ENCODE results near the gene VSTM4. TPM values are rescaled to one million over a fixed set of nuclear protein-coding genes. Genes with fewer than 3 reads are reported as not detected.
A peak's percentile ranks its signal among the peaks of the same experiment; 100 is the strongest.

Gene VSTM4
- total RNA-seq, 1 donor from 2014 or later = 0.22 TPM

DNA sequence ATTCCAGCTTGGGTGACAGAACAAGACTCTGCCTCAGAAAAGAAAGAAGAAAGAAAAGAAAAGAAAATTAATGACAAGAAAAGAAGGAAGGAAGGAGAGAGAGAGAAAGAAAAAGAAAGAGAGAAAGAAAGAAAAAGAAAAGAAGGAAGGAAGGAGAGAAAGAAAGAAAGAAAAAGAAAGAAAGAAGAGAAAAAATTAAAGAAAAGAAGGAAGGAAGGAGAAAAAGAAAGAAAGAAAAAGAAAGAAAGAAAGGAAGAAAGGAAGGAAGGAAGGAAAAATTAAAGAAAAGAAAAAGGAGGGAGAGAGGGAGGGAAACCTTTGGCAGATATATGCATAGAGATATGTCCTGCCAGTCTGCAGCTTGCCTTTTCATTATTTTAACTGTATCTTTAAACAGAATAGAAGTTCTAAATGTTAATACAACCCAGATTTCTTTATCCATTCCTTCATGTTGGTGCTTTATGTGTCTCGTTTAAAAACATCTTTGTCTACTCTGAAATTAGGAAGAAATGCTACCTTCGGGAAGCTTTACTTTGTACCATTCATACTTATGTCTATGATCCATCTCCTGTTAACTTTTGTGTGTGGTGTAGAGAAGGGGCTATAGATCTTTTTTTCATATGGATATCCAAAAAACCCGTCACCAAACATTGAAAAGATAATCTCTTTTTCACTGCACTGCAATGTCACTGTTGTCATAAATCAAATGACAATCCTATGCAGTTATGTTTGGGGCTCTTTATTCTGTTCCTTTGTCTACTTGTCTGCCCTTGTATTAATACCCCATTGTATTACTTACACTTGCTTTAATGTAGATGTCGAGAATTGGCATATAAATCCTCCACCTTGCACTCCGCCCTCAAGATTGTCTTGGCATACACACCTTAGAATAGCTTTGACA, 70.8 kb downstream of the VSTM4 start:
- Mint-ChIP-seq H3K36me3 (ENCODE audit: insufficient read depth) (no peaks in the 10 kb centered on the region), H3K27me3 (peaks cover 13% of the 10 kb centered on the region), H3K9me3 (ENCODE audit: low read depth) (peaks cover 6% of the 10 kb centered on the region), H3K27ac (no peak overlapping the region), H3K4me3 (ENCODE audit: low read depth) (no peak overlapping the region), H3K4me1 (ENCODE audit: low read depth) (peaks cover 18% of the 10 kb centered on the region)
- TF ChIP-seq, protein P1, sequence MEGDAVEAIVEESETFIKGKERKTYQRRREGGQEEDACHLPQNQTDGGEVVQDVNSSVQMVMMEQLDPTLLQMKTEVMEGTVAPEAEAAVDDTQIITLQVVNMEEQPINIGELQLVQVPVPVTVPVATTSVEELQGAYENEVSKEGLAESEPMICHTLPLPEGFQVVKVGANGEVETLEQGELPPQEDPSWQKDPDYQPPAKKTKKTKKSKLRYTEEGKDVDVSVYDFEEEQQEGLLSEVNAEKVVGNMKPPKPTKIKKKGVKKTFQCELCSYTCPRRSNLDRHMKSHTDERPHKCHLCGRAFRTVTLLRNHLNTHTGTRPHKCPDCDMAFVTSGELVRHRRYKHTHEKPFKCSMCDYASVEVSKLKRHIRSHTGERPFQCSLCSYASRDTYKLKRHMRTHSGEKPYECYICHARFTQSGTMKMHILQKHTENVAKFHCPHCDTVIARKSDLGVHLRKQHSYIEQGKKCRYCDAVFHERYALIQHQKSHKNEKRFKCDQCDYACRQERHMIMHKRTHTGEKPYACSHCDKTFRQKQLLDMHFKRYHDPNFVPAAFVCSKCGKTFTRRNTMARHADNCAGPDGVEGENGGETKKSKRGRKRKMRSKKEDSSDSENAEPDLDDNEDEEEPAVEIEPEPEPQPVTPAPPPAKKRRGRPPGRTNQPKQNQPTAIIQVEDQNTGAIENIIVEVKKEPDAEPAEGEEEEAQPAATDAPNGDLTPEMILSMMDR (IDR thresholded peaks at IDR 0.05; ENCODE audit: unreplicated experiment) = no peak
- DNase-seq (ENCODE audit: low spot score, unreplicated experiment) = no peak

DNA sequence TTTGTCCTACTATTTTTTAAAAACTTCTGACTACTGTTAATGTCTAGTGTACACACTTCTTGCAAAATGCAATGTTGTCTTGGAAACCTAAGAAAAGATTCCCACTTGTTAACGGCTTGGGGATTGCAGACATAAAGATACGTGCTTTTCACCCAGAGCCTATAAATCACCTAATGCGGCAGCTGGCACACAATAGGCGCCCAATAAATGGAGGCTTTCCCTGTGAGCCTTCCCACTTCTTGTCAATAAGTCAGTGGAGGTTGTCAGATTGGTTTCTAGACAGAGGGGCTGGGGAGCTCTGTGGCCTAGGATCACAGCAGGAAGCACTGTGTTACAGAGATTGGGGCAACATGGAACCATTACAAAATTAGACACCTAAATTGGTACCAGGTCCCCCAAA, 74.7 kb downstream of the VSTM4 start:
- H3K36me3 Mint-ChIP-seq (ENCODE audit: insufficient read depth) = no peaks in the 10 kb centered on the region
- TF ChIP-seq, protein P1 (IDR thresholded peaks at IDR 0.05; ENCODE audit: unreplicated experiment) = no peak

DNA sequence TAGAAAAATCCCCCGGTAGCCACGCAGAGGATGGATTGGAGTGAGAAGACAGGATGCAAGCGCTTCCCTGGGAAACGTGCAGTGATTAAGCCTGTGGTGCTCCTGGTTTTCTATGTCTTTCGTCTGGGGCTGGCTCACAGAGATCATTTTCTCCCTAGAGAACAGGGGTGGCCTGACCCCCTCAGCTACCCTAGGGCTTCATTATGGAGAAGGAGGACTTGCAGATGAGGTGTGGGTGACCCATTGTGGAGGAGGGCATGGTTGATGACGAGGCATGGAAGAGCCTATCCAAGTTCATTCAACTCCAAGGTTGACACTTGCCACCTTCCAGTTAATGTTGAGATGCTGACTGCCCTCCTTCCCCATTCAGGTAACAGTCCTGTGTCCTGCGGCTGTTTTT, 75.9 kb downstream of the VSTM4 start:
- TF ChIP-seq, protein P1 (IDR thresholded peaks at IDR 0.05; ENCODE audit: unreplicated experiment) = no peak
- H3K27me3 Mint-ChIP-seq = peaks cover 5% of the 10 kb centered on the region
- no peaks in the 10 kb centered on the region for H3K36me3 Mint-ChIP-seq (ENCODE audit: insufficient read depth)
- no peak for DNase-seq (ENCODE audit: low spot score, unreplicated experiment)
- no peak overlapping the region for H3K4me3 Mint-ChIP-seq (ENCODE audit: low read depth)
- H3K9me3 Mint-ChIP-seq (ENCODE audit: low read depth) = no peaks in the 10 kb centered on the region
- H3K27ac Mint-ChIP-seq = no peak overlapping the region
- H3K4me1 Mint-ChIP-seq (ENCODE audit: low read depth) = peaks cover 22% of the 10 kb centered on the region

More for the DNA sequence above, 74.7 kb downstream of the VSTM4 start:
- DNase-seq (ENCODE audit: low spot score, unreplicated experiment) = no peak
- Mint-ChIP-seq H3K9me3 (ENCODE audit: low read depth) (no peaks in the 10 kb centered on the region), H3K27me3 (peaks cover 5% of the 10 kb centered on the region), H3K4me1 (ENCODE audit: low read depth) (peaks cover 22% of the 10 kb centered on the region), H3K4me3 (ENCODE audit: low read depth) (no peak overlapping the region), H3K27ac (peak overlapping the region; percentile 42)

DNA sequence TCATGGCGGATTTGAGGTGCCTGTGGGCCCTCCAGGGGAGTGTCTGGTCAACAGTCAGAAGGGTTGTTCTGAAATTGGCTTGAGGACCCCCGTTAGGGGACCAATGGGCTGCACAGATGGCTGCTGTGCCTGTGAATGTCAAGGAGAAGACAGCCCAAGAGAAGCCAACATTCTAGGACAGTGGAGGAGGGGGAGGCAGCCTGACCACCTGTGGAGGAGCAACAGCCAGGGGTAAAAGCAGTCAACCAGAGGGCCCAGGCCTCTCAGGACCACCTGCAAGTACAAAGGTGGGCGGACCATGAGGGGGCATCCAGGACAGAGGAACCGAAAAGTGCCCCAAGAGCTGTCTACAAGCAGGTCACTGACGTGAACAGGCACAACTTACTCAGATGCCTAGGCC, 76.6 kb downstream of the VSTM4 start:
- no peaks in the 10 kb centered on the region for H3K36me3 Mint-ChIP-seq (ENCODE audit: insufficient read depth)
- TF ChIP-seq, protein P1 (IDR thresholded peaks at IDR 0.05; ENCODE audit: unreplicated experiment) = no peak
- H3K27me3 Mint-ChIP-seq = peaks cover 5% of the 10 kb centered on the region
- no peaks in the 10 kb centered on the region for H3K9me3 Mint-ChIP-seq (ENCODE audit: low read depth)
- peak overlapping the region; percentile 59 for H3K27ac Mint-ChIP-seq
- H3K4me3 Mint-ChIP-seq (ENCODE audit: low read depth) = no peak overlapping the region
- DNase-seq (ENCODE audit: low spot score, unreplicated experiment) = no peak
- H3K4me1 Mint-ChIP-seq (ENCODE audit: low read depth) = peaks cover 22% of the 10 kb centered on the region

DNA sequence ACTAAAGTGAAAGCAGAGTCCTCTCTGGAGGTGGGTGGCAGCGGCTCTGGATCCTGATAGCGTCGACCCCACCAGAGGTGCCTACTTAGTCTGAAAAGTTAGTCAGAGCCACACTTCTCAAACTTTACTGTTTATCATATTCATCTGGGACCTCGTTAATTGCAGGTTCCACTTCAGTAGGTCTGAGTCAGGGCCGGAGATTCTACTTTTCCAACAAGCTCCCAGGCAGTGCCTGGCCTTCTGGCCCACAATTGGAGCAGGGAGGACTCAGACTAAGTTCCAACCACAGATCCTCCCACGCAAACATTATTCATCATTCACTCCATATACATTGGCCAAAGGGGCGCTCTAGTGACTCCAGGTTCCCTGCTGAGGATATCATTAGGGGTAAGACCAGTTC, 78.1 kb downstream of the VSTM4 start:
- Mint-ChIP-seq H3K27ac (no peak overlapping the region), H3K4me1 (ENCODE audit: low read depth) (peaks cover 22% of the 10 kb centered on the region), H3K27me3 (peaks cover 2% of the 10 kb centered on the region), H3K4me3 (ENCODE audit: low read depth) (no peak overlapping the region), H3K36me3 (ENCODE audit: insufficient read depth) (no peaks in the 10 kb centered on the region), H3K9me3 (ENCODE audit: low read depth) (no peaks in the 10 kb centered on the region)
- DNase-seq (ENCODE audit: low spot score, unreplicated experiment) = no peak
- TF ChIP-seq, protein P1 (IDR thresholded peaks at IDR 0.05; ENCODE audit: unreplicated experiment) = no peak

Measured in progenitor cell of endocrine pancreas (in vitro differentiated cells).